ENCODE measurements around the gene SLC39A2.

Gene SLC39A2

DNA sequence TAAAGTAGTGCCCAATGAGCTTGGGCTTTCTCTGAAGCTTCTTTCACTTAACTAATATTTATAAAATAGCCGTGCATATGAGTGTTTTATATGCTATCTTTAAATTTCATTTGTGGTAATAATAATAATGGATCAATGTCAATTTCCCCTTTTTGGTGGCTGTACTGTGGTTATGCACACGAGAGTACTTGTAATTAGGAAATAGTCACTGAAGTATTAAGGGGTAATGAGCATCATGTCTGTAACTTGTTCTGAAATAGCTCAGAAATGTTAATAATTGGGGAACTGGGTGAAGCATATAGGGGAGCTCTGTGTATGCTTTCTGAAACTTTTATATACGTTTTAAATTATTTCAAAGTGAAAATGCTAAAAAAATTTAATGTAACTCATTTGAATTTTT lies 51.5 kb downstream of the SLC39A2 start:
- no peak for DNase-seq

Data from stimulated activated CD4-positive, alpha-beta T cell treated with anti-CD3 and anti-CD28 coated beads, Interleukin-2, amount 100 ng/mL, for 48 hours (primary cell).